ENCODE results near the gene RASL10B.

RASL10B gene

GRCh38 chr17:35731239-35731916, at the start of gene RASL10B:
Gene RASL10B (plus strand): TSS chr17:35731639. CDS start chr17:35735185, 3,546 bp downstream.
- H3K27me3 ChIP-seq (ENCODE audit: control insufficient read depth in 5 of 5, insufficient read depth in 4 of 5, low read length in 5 of 5) = no peaks in the 10 kb centered on the region
- H3K36me3 ChIP-seq (ENCODE audit: control insufficient read depth in 5 of 5, insufficient read depth in 5 of 5, low read length in 5 of 5) = peaks cover 0 to 6% (median 0%) of the 10 kb centered on the region in 5 donors
- peak within 1 kb of the TSS in 4 of 5 donors; percentile 17 to 61 (median 35) for H3K9ac ChIP-seq (ENCODE audit: low read length in 5 of 5)
- H3K4me3 ChIP-seq (ENCODE audit: low read depth in 1 of 5, low read length in 5 of 5) = peak within 1 kb of the TSS; percentile 52 to 73 (median 54)
- peaks cover 11 to 33% (median 32%) of the 10 kb centered on the region in 5 donors for H3K4me1 ChIP-seq (ENCODE audit: control insufficient read depth in 5 of 5, insufficient read depth in 5 of 5, low read length in 5 of 5)
- H3K27ac ChIP-seq (ENCODE audit: low read depth, low read length) = no peak within 1 kb of the TSS
- H3K9me3 ChIP-seq (ENCODE audit: control insufficient read depth in 5 of 5, low read length in 5 of 5) = no peaks in the 10 kb centered on the region

- Histone ChIP-seq H3K4me1 (ENCODE audit: control insufficient read depth in 5 of 5, insufficient read depth in 5 of 5, low read length in 5 of 5) (no peaks in the 10 kb centered on the region), H3K27ac (ENCODE audit: low read depth, low read length) (no peak overlapping the region), H3K9me3 (ENCODE audit: control insufficient read depth in 5 of 5, low read length in 5 of 5) (no peaks in the 10 kb centered on the region), H3K9ac (ENCODE audit: low read length in 5 of 5) (no peak overlapping the region), H3K4me3 (ENCODE audit: low read depth in 1 of 5, low read length in 5 of 5) (no peak overlapping the region), H3K36me3 (ENCODE audit: control insufficient read depth in 5 of 5, insufficient read depth in 5 of 5, low read length in 5 of 5) (peaks cover 31 to 63% (median 45%) of the 10 kb centered on the region in 5 donors), H3K27me3 (ENCODE audit: control insufficient read depth in 5 of 5, insufficient read depth in 4 of 5, low read length in 5 of 5) (no peaks in the 10 kb centered on the region)
Observed at GRCh38 chr17:35683591-35683990, 47.8 kb upstream of the RASL10B start.

GRCh38 chr17:35684055-35684802, 47.2 kb upstream of the RASL10B start:
- Histone ChIP-seq H3K4me3 (ENCODE audit: low read depth in 1 of 5, low read length in 5 of 5) (no peak overlapping the region), H3K27ac (ENCODE audit: low read depth, low read length) (no peak overlapping the region), H3K36me3 (ENCODE audit: control insufficient read depth in 5 of 5, insufficient read depth in 5 of 5, low read length in 5 of 5) (peaks cover 31 to 69% (median 48%) of the 10 kb centered on the region in 5 donors), H3K27me3 (ENCODE audit: control insufficient read depth in 5 of 5, insufficient read depth in 4 of 5, low read length in 5 of 5) (no peaks in the 10 kb centered on the region), H3K9ac (ENCODE audit: low read length in 5 of 5) (no peak overlapping the region), H3K9me3 (ENCODE audit: control insufficient read depth in 5 of 5, low read length in 5 of 5) (no peaks in the 10 kb centered on the region), H3K4me1 (ENCODE audit: control insufficient read depth in 5 of 5, insufficient read depth in 5 of 5, low read length in 5 of 5) (no peaks in the 10 kb centered on the region)

GRCh38 chr17:35692512-35693210, 38.8 kb upstream of the RASL10B start:
- H3K36me3 ChIP-seq (ENCODE audit: control insufficient read depth in 5 of 5, insufficient read depth in 5 of 5, low read length in 5 of 5) = peaks cover 28 to 59% (median 41%) of the 10 kb centered on the region in 5 donors
- H3K9me3 ChIP-seq (ENCODE audit: control insufficient read depth in 5 of 5, low read length in 5 of 5) = no peaks in the 10 kb centered on the region
- no peak overlapping the region for H3K27ac ChIP-seq (ENCODE audit: low read depth, low read length)
- H3K4me1 ChIP-seq (ENCODE audit: control insufficient read depth in 5 of 5, insufficient read depth in 5 of 5, low read length in 5 of 5) = no peaks in the 10 kb centered on the region
- no peaks in the 10 kb centered on the region for H3K27me3 ChIP-seq (ENCODE audit: control insufficient read depth in 5 of 5, insufficient read depth in 4 of 5, low read length in 5 of 5)
- no peak overlapping the region for H3K4me3 ChIP-seq (ENCODE audit: low read depth in 1 of 5, low read length in 5 of 5)
- H3K9ac ChIP-seq (ENCODE audit: low read length in 5 of 5) = no peak overlapping the region

DNA sequence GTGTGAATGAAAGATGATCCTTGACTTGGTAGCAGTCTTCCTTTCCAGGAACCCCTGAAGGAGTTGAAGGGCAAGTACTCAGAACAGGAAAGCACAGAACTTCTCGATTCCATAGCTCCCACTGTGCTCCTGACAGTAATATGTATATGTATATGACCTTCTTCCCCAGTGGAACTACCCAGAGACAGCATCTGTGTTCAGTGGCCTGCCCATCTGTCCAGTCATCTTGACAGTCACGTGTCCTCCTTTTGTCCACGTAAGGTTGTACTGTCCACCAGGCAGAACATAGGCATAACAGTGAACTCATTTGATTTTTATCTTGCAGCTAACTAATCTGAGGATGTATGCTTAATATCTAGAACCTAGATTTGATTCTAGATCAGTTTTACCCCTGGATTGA, 37.8 kb upstream of the RASL10B start:
- no peak overlapping the region for H3K9ac ChIP-seq (ENCODE audit: low read length in 5 of 5)
- H3K4me1 ChIP-seq (ENCODE audit: control insufficient read depth in 5 of 5, insufficient read depth in 5 of 5, low read length in 5 of 5) = no peaks in the 10 kb centered on the region
- H3K4me3 ChIP-seq (ENCODE audit: low read depth in 1 of 5, low read length in 5 of 5) = no peak overlapping the region
- H3K9me3 ChIP-seq (ENCODE audit: control insufficient read depth in 5 of 5, low read length in 5 of 5) = no peaks in the 10 kb centered on the region
- no peaks in the 10 kb centered on the region for H3K27me3 ChIP-seq (ENCODE audit: control insufficient read depth in 5 of 5, insufficient read depth in 4 of 5, low read length in 5 of 5)
- peaks cover 28 to 51% (median 36%) of the 10 kb centered on the region in 5 donors for H3K36me3 ChIP-seq (ENCODE audit: control insufficient read depth in 5 of 5, insufficient read depth in 5 of 5, low read length in 5 of 5)
- no peak overlapping the region for H3K27ac ChIP-seq (ENCODE audit: low read depth, low read length)

DNA sequence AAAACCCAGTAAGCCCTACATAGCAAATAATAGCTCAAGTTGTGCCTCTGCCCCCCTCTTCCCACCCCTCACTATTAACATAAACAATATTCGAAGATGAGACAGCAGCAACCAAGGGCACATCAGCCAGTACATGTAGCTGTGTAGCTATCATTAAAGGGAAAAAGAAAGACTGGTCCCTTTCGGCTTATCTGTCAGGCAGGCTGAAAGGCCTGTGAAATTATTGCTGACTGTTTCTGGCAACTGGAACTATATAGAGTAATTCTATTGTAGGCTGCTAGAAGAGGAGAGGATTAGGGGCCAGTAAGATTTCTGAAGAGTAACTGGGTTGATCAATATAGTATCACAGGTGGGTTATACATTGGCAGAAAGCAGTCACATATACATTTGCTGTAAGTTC, 36.5 kb upstream of the RASL10B start:
- Histone ChIP-seq H3K4me1 (ENCODE audit: control insufficient read depth in 5 of 5, insufficient read depth in 5 of 5, low read length in 5 of 5) (no peaks in the 10 kb centered on the region), H3K4me3 (ENCODE audit: low read depth in 1 of 5, low read length in 5 of 5) (no peak overlapping the region), H3K36me3 (ENCODE audit: control insufficient read depth in 5 of 5, insufficient read depth in 5 of 5, low read length in 5 of 5) (peaks cover 28 to 42% (median 31%) of the 10 kb centered on the region in 5 donors), H3K9me3 (ENCODE audit: control insufficient read depth in 5 of 5, low read length in 5 of 5) (no peaks in the 10 kb centered on the region), H3K27me3 (ENCODE audit: control insufficient read depth in 5 of 5, insufficient read depth in 4 of 5, low read length in 5 of 5) (no peaks in the 10 kb centered on the region), H3K27ac (ENCODE audit: low read depth, low read length) (no peak overlapping the region), H3K9ac (ENCODE audit: low read length in 5 of 5) (no peak overlapping the region)

GRCh38 chr17:35695613-35696012, 35.8 kb upstream of the RASL10B start:
- Histone ChIP-seq H3K9ac (ENCODE audit: low read length in 5 of 5) (no peak overlapping the region), H3K27ac (ENCODE audit: low read depth, low read length) (no peak overlapping the region), H3K4me1 (ENCODE audit: control insufficient read depth in 5 of 5, insufficient read depth in 5 of 5, low read length in 5 of 5) (no peaks in the 10 kb centered on the region), H3K36me3 (ENCODE audit: control insufficient read depth in 5 of 5, insufficient read depth in 5 of 5, low read length in 5 of 5) (peaks cover 25 to 37% (median 28%) of the 10 kb centered on the region in 5 donors), H3K27me3 (ENCODE audit: control insufficient read depth in 5 of 5, insufficient read depth in 4 of 5, low read length in 5 of 5) (no peaks in the 10 kb centered on the region), H3K4me3 (ENCODE audit: low read depth in 1 of 5, low read length in 5 of 5) (no peak overlapping the region), H3K9me3 (ENCODE audit: control insufficient read depth in 5 of 5, low read length in 5 of 5) (no peaks in the 10 kb centered on the region)

- Histone ChIP-seq H3K9me3 (ENCODE audit: control insufficient read depth in 5 of 5, low read length in 5 of 5) (no peaks in the 10 kb centered on the region), H3K27ac (ENCODE audit: low read depth, low read length) (no peak overlapping the region), H3K4me3 (ENCODE audit: low read depth in 1 of 5, low read length in 5 of 5) (no peak overlapping the region), H3K36me3 (ENCODE audit: control insufficient read depth in 5 of 5, insufficient read depth in 5 of 5, low read length in 5 of 5) (peaks cover 11 to 25% (median 19%) of the 10 kb centered on the region in 5 donors), H3K4me1 (ENCODE audit: control insufficient read depth in 5 of 5, insufficient read depth in 5 of 5, low read length in 5 of 5) (no peaks in the 10 kb centered on the region), H3K9ac (ENCODE audit: low read length in 5 of 5) (no peak overlapping the region), H3K27me3 (ENCODE audit: control insufficient read depth in 5 of 5, insufficient read depth in 4 of 5, low read length in 5 of 5) (no peaks in the 10 kb centered on the region)
Observed at GRCh38 chr17:35698800-35699199, 32.6 kb upstream of the RASL10B start.

DNA sequence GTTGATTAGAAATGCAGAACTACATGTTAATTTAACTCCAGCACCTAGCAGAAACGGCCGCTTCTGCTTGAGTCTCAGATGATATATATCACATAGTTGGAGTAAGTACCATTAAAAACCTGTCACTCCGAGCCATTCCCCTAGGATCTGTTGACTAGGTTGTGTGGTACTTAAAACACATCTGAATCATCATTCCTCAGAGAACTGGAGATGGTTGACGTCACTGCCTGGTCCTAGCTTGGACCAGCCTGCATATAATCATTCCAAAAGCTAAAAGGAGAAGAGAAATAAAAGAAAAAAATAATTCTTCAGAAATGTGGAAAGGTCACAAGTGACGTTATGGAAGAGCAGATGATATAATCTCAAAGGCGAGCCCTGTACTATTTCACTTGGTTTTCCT, 31.3 kb upstream of the RASL10B start:
- Histone ChIP-seq H3K36me3 (ENCODE audit: control insufficient read depth in 5 of 5, insufficient read depth in 5 of 5, low read length in 5 of 5) (peaks cover 8 to 17% (median 12%) of the 10 kb centered on the region in 5 donors), H3K27me3 (ENCODE audit: control insufficient read depth in 5 of 5, insufficient read depth in 4 of 5, low read length in 5 of 5) (no peaks in the 10 kb centered on the region), H3K9ac (ENCODE audit: low read length in 5 of 5) (no peak overlapping the region), H3K9me3 (ENCODE audit: control insufficient read depth in 5 of 5, low read length in 5 of 5) (no peaks in the 10 kb centered on the region), H3K4me1 (ENCODE audit: control insufficient read depth in 5 of 5, insufficient read depth in 5 of 5, low read length in 5 of 5) (no peaks in the 10 kb centered on the region), H3K4me3 (ENCODE audit: low read depth in 1 of 5, low read length in 5 of 5) (no peak overlapping the region), H3K27ac (ENCODE audit: low read depth, low read length) (no peak overlapping the region)

DNA sequence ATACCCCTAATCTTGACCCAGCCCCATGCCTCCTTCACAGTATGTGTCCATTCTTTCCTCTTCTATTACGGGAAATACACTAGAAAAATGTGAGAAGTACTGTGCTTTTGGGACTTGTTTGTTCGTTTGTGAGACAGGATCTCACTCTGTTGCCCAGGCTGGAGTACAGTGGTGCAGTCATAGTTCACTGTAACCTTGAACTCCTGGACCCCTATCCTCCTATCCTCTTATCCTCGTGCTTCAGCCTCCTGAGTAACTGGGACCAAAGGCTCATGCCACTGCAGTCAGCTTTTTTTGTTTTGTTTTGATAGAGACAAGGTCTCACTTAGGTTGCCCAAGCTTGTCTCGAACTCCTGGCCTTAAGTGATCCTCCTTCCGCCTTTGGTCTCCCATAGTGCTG, 29.9 kb upstream of the RASL10B start:
- H3K9me3 ChIP-seq (ENCODE audit: control insufficient read depth in 5 of 5, low read length in 5 of 5) = no peaks in the 10 kb centered on the region
- no peak overlapping the region for H3K4me3 ChIP-seq (ENCODE audit: low read depth in 1 of 5, low read length in 5 of 5)
- no peak overlapping the region for H3K27ac ChIP-seq (ENCODE audit: low read depth, low read length)
- H3K36me3 ChIP-seq (ENCODE audit: control insufficient read depth in 5 of 5, insufficient read depth in 5 of 5, low read length in 5 of 5) = peaks cover 0 to 7% (median 4%) of the 10 kb centered on the region in 5 donors
- H3K4me1 ChIP-seq (ENCODE audit: control insufficient read depth in 5 of 5, insufficient read depth in 5 of 5, low read length in 5 of 5) = peaks cover 0 to 4% (median 0%) of the 10 kb centered on the region in 5 donors
- no peaks in the 10 kb centered on the region for H3K27me3 ChIP-seq (ENCODE audit: control insufficient read depth in 5 of 5, insufficient read depth in 4 of 5, low read length in 5 of 5)
- no peak overlapping the region for H3K9ac ChIP-seq (ENCODE audit: low read length in 5 of 5)
